Fibroblast of skin of back (primary cell): ENCODE results near the gene TIMM50.

ENCODE experiments used
- DNase-seq: peaks from one replicate; pipeline ENCODE4 v3.0.0-alpha.2; 2013

Gene TIMM50

DNA sequence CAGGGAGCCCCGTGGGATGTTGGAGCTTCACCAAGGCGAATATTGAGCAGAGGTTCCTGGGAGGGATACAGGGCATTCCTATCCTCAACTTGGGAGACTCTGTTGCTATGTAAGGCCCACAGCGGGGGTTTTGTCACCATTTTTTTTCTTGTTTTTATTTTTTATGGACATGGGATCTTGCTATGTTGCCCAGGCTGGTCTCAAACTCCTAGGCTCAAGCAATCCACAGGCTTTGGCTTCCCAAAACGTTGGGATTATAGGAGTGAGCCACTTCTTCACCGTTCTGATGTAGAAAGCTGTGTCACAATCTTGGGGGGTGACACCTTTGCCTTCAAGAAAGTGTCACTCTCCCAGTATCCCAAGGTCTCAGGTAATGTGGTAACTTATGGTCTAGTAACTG, 20.7 kb downstream of the TIMM50 start:
- no peak for DNase-seq

DNA sequence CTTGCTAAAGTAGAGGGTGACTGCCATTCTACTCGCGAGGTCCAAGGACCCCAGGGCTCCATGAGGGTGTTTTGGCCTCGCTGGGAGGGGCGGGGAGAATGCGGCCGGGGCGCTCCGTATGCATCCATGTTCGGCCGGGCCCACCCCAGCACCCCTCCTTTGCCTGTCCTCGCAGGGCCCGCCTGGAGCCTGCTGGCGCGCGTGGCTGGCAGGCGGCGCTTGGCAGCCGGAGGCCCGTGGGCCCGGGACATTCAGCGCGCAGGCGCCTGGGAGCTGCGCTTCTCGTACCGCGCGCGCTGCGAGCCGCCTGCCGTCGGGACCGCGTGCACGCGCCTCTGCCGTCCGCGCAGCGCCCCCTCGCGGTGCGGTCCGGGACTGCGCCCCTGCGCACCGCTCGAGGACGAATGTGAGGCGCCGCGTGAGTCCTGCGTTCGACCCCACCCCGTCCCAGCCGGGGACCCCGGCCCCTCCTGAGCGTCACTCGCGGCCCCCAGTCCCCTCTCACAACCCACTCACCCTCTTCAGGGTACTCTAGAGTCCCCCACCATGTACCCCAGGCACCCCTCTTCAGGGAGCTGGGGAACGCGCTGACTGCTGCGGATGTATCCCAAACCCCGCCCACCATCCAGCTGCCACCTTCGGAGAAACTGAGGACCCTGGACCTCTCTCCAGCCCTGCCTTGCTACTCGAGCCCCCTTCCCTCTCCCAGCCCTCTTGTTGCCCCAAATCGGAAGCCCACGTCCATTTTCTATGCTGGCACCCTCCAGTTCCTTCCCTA, 22.2 kb downstream of the TIMM50 start:
- peak; percentile 77 for DNase-seq

DNA sequence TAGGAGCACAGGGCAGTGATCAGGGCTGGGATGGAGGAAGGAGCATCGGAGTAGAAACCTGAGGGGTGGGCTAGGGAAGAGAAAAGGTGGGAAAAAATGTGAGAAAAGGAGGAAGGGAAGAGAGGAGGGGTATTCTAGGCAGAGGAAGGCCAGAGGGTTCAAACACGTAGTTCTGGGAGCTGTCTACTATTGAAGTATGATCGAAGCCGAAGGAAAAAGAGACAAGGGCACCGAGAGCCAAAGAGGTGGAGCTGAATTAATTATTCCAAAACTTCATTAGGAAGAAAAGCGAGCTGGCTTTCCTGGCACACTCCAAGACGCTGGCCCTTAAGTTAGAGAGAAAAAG, 25.9 kb downstream of the TIMM50 start:
- no peak for DNase-seq

DNA sequence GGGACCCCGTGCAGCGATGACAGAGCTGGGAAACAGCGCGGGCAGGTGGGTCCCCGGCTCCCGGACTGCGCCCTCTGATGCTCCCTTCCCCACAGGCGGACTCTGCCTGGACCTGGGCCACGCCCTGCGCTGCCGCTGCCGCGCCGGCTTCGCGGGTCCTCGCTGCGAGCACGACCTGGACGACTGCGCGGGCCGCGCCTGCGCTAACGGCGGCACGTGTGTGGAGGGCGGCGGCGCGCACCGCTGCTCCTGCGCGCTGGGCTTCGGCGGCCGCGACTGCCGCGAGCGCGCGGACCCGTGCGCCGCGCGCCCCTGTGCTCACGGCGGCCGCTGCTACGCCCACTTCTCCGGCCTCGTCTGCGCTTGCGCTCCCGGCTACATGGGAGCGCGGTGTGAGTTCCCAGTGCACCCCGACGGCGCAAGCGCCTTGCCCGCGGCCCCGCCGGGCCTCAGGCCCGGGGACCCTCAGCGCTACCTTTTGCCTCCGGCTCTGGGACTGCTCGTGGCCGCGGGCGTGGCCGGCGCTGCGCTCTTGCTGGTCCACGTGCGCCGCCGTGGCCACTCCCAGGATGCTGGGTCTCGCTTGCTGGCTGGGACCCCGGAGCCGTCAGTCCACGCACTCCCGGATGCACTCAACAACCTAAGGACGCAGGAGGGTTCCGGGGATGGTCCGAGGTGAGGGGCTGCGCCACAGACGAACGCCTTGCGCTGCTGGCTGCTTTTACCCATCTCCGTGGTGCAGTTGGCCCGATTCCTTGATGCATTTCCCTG, 26.5 kb downstream of the TIMM50 start:
- DNase-seq, result peak; percentile 72

DNA sequence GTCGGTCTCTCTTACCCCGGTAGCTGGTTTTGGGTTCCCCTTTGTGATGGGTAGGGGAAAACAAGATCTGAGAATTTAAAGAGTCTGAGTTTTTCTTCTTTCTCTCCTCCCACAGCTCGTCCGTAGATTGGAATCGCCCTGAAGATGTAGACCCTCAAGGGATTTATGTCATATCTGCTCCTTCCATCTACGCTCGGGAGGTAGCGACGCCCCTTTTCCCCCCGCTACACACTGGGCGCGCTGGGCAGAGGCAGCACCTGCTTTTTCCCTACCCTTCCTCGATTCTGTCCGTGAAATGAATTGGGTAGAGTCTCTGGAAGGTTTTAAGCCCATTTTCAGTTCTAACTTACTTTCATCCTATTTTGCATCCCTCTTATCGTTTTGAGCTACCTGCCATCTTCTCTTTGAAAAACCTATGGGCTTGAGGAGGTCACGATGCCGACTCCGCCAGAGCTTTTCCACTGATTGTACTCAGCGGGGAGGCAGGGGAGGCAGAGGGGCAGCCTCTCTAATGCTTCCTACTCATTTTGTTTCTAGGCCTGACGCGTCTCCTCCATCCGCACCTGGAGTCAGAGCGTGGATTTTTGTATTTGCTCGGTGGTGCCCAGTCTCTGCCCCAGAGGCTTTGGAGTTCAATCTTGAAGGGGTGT, 27.2 kb downstream of the TIMM50 start:
- DNase-seq, result no peak

DNA sequence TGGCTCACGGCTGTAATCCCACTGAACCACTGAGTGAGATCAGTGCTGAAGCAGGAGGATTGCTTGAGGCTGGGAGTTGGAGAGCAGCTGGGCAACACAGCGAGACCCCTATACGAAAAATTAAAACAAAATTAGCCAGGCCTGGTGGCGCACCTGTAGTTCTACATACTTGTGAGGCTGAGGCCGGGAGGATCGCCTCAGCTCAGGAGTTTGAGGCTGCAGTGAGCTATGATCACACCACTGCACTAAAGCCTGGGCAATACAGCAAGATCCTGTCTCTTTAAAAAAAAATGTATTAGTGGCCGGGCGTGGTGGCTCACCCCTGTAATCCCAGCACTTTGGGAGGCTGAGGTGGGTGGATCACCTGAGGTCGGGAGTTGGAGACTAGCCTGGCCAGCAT, 28.0 kb downstream of the TIMM50 start:
- no peak for DNase-seq

DNA sequence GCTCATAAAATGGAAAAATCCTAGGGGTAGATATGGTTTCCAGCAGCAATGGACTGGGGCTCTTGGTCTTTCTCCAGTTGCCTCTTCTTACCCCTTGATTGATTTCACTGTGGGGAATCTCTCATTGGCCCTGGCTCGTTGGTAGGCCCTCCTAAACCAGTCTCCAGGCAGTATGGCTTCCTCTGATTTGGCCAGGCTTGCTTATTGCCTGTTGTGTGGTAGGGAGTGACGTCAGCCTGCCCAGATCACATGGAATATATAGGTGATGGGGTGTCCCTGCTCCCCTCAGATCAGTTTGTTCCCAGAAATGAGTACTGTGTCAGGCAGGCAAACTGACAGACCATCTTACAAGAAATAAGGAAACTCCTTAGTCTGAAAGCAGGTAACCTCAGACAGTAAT, 28.6 kb downstream of the TIMM50 start:
- DNase-seq, result no peak

DNA sequence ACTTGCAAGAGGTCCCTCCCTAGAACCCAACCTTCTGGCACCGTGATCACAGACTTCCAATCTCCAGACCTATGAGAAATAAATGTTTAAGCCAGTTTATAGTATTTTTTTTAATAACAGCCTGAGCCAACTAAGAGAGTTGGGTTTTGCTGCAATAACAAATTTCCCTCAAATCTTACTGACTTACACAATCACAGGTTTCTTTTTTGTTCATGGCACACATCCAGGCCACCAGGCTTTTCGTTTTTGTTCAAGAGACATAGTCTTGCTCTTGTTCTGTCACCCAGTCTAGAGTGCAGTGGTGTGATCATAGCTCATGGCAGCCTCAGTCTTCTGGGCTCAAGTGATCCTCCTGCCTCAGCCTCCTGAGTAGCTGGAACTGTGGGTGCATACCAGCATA, 32.4 kb downstream of the TIMM50 start:
- no peak for DNase-seq

DNA sequence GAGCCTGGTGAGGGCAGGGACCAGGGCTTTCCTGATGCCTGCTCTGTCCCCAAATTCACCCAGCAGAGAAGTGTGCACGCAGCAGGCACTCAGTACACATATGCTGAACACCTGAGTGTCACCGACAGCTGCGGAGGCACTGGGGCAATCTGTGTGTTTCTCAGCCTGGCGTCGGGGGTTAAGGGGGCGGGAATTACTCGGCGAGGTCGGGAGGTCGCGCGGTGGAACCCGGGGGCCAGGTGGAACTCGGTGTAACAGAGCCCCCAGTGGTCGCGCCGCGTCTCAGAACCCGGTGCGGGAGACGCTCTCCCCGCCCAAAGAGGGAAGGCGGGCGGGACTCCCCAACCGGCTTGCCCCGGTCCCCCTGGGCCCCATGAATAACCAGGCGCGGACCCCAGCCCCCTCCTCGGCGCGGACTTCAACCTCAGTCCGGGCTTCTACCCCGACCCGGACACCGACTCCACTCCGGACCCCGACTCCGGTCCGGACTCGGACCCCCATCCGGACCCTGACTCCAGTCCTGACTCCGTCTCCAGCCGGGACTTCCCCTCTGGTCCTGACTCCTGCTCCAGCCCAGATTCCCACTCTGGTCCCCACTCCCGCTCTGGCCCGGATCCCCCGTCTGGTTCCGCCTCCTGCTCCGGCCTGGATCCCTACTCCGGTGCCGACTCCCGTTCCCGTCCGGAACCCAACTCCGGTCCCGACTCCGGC, 34.4 kb downstream of the TIMM50 start, which contains the start of gene SELENOV:
TSS of gene SELENOV (plus strand) at position 300 of the 711 bp plus-strand sequence. CDS start at position 374, 74 bp downstream.
- DNase-seq, result no peak

DNA sequence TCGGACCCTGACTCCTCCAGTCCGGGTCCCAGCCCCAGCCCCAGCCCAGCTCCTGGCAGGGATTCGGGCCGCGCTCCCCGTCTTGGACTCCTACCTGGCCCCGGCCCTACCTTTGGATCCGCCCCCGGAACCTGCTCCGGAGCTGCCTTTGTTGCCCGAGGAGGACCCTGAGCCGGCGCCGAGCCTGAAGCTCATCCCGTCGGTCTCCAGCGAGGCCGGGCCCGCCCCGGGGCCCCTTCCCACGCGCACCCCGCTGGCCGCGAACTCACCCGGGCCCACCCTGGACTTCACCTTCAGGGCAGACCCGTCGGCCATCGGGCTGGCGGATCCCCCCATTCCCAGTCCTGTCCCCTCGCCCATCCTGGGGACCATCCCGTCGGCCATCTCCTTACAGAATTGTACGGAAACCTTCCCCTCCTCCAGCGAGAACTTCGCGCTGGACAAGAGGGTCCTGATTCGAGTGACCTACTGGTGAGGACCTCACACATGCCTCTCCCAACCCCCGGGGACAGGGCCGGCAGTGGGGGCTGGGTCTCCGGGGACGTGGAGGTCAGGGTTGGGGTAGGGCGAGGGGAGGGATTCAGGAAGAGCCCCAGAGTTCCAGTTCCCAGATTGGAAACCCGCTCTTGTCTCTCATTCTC, 35.0 kb downstream of the TIMM50 start:
- DNase-seq, result no peak

DNA sequence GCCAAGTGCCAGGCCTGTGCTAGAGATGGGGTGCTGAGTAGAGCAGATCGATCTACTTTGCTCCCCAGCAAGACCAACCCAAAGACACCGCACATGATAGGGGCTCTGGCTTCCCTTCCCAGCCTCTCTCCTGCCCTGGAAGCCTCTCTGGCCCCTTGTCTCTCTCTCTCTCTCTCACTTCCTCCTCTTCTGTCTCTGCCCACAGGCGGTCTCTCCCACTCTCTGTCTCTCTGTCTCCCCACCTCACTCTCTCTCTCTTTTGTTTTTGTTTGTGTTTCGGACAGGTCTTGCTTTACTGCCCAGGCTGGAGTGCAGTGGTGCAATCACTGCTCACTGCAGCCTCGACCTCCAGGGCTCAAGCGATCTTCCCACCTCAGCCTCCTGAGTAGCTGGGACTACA, 35.6 kb downstream of the TIMM50 start:
- no peak for DNase-seq

DNA sequence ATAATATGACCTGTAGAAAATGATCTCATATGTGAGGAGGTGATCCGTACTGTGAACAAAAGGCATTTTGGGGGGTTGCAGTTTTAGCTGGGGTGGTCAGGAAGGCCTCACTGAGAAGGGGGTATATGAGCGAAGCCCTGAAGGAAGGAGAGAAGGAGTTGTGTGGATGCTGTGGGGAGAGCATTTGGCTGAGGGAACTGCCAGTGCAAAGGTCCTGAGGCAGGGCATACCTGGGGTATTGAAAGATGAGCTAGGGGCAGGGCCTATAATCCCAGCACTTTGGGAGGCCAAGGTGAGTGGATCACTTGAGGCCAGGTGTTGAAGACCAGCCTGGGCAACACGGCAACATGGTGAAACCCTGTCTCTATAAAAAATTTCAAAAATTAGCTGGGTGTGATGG, 36.8 kb downstream of the TIMM50 start:
- DNase-seq, result no peak

DNA sequence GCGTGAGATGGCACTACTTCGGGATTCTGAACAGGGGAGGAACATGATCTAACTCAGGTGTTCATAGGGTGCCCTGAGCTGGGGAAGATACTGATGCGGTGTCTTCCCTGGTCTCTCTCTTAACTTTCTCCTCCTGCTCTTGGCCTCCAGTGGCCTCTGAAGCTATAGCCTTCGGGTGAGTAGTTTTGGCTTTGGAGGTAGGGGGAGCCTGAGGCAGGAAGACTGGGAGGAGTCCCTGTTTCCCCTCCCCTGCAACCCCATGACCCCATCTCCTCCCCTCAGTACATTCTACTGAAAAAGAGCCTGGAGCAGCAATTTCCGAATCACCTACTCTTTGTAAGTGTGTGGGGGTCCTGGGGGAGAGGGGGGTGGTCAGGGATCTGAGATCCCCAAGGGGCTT, 37.8 kb downstream of the TIMM50 start:
- DNase-seq, result no peak

DNA sequence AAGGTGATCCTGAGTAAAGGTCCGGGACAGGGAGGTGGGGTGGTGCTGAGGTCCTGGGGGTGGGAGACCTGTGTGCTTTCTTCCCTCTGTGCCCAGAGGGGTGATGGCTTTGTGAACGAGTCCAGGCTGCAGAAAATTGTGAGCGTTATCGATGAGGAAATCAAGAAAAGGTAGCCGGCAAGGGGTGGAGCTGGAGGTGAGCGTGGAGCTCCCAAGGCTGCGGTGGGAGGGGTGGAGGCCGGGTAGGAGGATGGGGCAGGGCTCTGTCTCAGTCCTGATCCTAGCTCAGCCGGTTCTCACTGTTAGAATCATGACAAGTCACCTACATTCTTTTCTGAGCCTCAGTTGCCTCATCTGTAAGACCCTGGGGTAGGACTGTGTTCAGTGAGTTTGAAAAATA, 38.3 kb downstream of the TIMM50 start:
- DNase-seq, result no peak

DNA sequence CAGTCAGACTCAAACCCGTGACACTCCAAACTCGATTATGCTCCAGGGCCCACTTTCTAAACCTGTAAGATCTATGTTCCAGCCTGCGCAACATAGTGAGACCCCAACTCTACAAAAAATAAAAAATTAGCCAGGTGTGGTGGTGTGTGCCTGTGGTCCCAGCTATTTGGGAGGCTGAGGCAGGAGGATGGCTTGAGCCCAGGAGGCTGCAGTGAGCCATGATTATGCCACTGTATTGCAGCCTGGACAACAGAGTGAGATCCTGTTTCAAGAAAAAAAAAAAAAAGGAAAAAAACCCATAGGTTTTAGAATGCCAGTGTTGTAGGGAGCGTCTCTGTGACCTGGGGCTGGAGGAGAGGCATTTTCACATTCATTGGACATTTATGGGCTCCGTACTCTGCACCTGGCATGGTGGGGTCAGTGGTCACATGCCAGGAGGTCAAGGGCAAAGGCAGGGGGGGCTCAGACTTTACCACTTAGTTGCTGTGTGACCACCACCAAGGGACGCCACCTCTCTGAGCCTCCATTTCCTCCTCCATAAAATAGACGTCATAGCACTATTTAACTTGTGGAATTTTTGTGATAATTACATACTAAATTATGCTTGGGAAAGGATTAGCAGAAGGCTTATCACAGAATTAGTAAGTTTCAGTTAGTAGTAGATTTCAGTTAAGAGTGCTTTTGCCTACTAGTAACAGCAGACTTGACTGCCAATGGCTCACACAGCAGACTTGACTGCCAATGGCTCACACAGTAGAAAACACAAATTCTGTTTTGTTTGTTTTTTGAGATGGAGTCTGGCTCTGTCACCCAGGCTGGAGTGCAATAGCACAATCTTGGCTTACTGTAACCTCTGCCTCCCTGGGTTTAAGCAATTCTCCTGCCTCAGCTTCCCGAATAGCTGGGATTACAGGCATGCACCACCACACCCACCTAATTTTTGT, 40.2 kb downstream of the TIMM50 start:
- DNase-seq, result no peak

DNA sequence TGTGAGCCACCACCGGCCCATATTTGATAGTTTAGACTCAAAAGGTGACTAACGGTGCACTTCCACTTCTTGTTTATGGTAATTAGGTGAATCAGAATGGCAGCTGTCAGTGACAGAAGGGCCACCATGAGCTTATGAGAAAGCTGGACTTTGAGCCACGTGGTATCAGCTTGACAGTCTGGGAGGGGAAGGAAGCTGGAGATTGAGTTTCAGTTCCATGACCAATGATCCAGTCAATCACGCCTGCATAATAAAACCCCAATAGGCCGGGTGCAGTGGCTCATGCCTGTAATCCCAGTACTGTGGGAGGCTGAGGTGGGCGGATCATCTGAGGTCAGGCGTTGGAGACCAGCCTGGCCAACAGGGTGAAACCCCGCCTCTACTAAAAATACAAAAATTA, 43.9 kb downstream of the TIMM50 start:
- DNase-seq, result no peak

DNA sequence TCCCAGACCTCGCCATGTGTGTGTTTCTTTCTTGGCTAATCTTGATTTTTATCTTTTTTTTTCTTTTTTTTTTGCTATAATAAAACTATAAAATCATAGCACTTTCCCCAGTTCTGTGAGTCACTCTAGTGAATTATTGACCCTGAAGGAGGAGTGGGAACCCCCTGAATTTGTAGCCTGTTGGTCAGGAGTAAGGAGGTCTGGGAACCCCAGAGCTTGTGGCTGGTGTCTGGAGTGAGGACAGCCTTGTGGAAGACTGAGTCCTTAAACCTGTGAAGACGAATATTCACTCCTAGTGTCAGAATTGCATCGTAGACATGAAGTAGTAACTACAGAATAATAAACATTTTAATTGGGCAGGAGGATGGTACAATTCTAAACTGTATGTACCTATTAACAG, 44.6 kb downstream of the TIMM50 start:
- no peak for DNase-seq

DNA sequence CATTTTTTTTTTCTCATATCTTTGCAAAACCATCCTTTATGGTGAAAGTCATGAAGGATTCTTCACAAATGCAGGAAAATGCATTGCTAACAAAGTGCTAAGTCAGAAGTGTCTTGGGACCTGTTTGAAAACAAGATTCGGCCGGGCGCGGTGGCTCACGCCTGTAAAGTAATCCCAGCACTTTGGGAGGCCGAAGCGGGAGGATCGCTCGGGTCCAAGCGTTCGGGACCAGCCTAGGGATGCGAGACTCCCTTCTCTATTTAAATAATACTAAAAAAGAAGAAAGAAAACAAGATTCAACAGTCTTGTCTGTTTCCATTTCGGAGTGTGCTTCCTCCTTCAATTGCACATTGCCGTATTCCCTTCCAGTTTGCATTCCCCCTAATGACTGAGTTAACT, 51.2 kb downstream of the TIMM50 start:
- no peak for DNase-seq

DNA sequence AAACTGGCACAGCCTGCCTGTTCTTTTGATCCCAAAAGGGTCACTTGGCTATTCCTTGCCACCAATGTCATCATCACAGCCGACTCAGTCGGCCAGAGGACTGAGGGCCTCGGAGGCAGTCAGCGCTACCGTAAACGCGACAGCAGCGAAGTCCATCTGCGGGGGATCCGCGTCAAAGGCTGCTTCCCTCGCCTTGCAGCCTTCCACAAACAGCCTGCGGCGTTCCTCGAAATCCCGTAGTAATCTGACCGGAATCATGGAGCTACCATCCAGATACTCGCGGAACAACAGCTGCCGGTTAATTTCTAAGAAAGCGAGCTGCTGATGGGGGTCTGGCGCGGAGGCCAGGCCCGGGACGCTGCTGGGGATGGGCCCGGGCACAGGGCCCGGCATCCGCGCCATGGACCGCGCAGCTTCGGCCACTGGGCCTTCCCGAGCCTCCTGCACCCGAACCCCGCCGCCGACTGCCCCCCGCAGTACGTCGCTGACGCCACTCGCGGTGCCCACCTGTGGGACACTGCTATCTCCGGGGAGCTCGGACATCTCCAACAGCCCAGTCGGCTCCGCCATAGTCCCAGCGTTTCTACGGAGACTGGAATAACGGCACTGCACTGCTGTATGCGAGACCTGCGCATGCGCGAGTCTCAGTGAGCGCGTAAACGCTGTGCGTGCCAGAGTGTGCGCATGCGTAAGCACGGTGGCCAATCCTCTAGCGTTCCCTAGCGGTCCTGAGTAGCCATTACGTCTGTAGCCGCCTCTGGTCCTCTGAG, 51.8 kb downstream of the TIMM50 start, which contains the start of gene EID2B:
TSS of gene EID2B (minus strand) at position 620 of the 770 bp plus-strand sequence. CDS start at position 570, 50 bp downstream.
- peak; percentile 92 for DNase-seq

DNA sequence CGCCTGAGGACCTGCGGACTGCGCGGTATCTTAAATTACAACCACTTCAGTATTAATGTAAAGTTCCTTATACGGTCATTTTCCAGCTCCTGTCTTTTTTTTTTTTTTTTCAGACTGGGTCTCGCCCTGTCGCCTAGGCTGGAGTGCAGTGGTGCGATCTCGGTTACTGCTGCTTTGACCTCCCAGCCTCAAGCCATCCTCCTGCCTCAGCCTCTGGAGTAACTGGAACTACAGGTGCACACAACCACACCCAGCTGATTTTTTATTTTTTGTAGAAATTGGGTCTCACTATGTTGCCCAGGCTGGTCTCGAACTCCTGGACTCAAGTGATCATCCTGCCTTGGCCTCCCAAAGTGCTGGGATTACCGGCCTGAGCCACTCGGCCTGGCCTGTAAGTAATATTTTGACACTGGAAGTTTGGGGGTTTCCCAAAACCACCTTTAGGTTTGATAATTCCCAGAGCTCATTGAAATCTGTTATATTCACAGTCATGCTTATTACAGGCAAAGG, 52.4 kb downstream of the TIMM50 start:
- no peak for DNase-seq
